Stimulated activated CD4-positive, alpha-beta T cell treated with anti-CD3 and anti-CD28 coated beads, Interleukin-2, amount 100 ng/mL, for 24 hours (primary cell): ENCODE results near the gene ZNF136.

ENCODE experiments used
- DNase-seq, 2 donors: peaks; one replicate each; pipeline ENCODE4 v3.0.0-alpha.2; 2020

Gene ZNF136

GRCh38 chr19:12194827-12195731 is 32.2 kb downstream of the ZNF136 start:
- DNase-seq = peak; percentile 76 to 80

DNA sequence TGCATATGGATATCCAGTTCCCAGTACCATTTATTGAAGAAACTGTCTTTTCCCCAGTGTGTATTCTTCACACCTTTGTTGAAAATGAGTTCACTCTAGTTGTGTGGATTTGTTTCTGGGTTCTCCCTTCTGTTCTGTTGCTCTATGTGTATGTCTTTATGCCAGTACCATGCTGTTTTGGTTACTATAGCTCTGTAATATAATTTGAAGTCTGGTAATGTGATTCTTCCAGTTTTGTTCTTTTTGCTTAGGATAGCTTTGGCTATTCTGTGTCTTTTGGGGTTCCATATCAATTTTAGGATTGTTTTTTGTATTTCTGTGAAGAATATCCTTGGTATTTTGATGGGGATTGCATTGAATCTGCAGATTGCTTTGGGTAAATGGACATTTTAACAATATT is 35.2 kb downstream of the ZNF136 start:
- no peak for DNase-seq

- no peak for DNase-seq
Observed at GRCh38 chr19:12199757-12200419, 37.0 kb downstream of the ZNF136 start.

- DNase-seq = peak; percentile 59 to 60
Observed at GRCh38 chr19:12202250-12202649, 39.4 kb downstream of the ZNF136 start.

DNA sequence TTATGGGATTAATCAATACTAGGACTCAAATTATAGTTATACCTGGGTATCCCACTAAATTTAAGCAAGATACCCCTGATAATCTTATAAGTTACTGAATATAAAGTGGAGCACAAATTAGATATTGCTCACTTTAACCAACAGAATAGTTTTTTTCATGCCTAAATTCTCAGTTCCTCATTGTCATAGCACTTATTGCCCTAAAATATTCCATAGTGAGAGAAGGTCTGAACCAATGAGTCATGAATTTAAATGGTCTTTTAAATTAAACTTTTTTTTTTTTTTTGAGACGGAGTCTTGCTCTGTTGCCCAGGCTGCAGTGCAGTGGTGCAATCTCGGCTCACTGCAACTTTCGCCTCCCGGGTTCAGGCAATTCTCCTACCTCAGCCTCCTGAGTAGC is 42.4 kb downstream of the ZNF136 start:
- DNase-seq = no peak

DNA sequence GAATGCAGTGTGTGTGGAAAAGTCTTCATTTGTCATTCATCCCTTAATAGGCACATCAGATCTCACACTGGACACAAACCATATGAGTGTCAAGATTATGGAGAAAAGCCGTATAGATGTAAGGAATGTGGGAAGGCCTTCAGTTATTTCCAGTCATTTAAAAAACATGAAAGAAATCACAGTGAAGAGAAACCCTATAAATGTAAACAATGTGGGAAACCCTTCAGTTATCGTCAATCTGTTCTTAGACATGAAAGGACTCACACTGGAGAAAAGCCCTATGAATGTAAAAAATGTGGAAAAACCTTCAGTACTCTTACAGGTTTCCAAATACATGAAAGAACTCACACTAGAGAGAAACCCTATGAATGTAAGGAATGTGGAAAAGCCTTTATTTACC is 45.3 kb downstream of the ZNF136 start:
- DNase-seq = no peak

- no peak for DNase-seq
Observed at GRCh38 chr19:12217332-12217731, 54.4 kb downstream of the ZNF136 start.

GRCh38 chr19:12222980-12223630 is 60.2 kb downstream of the ZNF136 start:
- DNase-seq = no peak

- DNase-seq = no peak
Observed at GRCh38 chr19:12224676-12225075, 61.8 kb downstream of the ZNF136 start.

GRCh38 chr19:12229990-12230389 is 67.1 kb downstream of the ZNF136 start:
- DNase-seq = no peak

DNA sequence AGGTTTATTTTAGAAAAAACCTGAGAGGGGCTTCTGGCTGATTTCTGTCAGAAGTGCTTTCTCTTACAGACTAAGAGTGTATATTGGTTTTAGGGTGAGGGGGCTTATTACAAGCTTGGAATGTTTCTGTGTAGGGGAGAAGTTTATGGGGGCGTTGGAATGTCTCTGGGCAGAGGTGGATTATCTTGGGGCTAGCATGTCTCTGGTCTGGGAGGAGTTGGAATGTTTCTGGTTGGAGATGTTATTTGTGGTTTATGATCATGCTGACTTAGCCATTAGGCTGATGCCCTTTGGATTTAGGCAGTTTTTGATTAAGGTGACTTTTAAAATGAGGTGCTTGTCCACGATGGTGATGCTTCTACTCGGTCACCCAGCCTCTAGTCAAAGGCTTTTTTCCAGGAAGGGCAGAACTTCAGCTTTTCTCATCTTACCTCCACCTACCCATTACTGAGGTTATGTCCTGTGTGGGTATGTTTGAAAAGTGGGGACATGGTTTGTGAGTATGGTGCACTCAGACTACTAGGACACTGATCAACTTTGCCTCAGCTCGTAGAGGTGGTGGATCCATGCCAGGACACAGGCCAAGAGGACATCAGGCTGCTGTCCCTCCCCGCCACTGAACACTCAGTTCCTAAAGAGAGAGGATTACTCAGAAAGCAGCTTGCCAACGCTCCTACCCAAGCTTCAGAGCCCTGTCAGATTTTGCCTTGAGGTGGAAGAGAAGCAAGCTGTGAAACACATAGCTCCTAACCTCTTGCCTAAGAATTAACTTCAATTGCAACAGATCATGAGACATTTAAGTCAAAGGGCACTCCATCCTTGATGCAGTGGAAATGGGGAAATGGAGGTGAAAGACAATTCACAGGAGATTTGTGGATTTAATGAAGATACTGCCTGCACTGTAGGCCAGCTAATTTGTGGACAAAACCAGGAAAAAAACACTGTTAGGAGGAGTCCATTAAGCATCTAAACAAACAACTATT is 68.1 kb downstream of the ZNF136 start:
- DNase-seq = no peak

GRCh38 chr19:12232961-12233360 is 70.1 kb downstream of the ZNF136 start:
- no peak for DNase-seq

DNA sequence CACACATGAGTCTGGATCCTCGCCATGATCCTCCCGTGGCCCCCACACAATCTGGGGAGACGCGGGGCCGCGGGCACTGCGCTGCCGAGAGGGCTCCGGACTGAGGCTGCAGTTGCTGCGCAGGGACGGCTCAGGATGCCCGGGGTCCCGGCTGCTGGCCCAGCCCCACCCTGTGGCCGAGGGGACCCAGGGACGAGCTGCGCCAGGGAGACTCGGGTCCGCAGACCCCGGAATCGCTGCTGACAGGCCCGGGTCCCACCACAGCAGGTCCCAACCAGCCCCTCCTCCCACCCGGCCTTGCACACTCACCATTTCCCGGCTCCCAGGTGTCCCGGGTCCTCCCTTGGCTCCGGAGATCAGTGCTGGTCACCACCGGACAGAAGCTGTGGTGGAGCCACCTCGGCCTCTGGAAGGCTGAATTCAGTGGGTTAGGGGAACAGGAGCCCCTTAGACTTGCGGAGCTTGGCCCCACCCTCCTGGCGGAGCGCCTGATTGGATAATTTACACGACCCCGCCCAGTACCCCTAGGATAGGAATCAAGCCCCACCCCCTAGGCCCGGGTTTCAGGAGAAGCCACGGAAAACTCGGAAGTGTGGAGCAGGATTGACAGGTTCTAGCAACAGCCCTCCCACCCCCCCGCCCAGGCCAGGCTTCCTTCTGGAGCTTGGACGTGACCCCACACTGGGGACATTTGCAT is 74.4 kb downstream of the ZNF136 start:
- no peak for DNase-seq
